Amniotic stem cell (primary cell): Measurements from ENCODE around the gene DYNLRB1.

ENCODE experiments used
- DNase-seq: peaks from one replicate; lab custom pipeline; 2025; lab: John Stamatoyannopoulos, UW

DYNLRB1 gene

DNA sequence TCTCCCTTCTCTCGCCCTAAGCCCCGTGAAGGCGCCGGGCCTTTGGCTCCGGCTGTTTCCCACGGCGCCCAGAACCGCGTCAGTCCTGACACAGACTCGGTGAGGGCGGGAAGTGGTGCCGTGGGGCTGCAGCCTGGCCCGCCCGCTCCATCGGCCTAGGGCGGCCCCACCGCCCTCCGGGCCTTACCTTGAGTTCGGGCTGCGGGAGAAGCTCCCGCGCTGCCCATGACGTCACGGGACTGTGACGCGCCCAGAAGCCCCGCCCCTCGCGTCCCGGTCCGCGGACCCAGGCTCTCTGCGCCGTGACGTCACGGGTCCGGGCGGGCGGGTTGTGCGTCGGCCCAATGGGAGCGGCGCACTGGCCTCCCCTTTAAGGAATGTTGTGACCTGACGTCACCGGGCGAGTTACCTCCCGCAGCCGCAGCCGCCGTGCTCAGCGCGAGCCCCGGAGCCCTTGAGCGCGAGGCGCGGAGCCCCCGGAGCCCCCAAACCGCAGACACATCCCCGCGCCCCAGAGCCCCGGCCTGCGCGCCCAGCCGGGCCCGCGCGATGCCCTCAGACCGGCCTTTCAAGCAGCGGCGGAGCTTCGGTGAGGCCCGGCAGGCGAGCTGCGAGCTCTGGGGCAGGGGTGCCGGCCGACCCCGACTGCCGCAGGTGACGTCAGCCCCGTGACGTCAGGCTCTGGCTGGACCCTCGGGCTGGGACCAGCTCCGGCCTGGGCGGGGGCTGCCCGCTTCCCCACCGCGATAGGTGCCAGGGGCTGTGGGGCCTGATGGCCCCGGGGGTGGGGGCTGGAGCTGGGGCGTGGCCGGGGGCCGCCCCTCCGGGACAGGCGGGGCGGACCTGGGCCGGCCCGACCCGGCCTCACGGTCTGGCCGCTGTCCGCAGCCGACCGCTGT is 42.3 kb downstream of the DYNLRB1 start, which contains the start of gene MAP1LC3A:
Gene MAP1LC3A (plus strand): TSS at position 399 of the 899 bp plus-strand sequence. CDS start 151 bp downstream, at position 550.
- DNase-seq, result peak; percentile 94

DNA sequence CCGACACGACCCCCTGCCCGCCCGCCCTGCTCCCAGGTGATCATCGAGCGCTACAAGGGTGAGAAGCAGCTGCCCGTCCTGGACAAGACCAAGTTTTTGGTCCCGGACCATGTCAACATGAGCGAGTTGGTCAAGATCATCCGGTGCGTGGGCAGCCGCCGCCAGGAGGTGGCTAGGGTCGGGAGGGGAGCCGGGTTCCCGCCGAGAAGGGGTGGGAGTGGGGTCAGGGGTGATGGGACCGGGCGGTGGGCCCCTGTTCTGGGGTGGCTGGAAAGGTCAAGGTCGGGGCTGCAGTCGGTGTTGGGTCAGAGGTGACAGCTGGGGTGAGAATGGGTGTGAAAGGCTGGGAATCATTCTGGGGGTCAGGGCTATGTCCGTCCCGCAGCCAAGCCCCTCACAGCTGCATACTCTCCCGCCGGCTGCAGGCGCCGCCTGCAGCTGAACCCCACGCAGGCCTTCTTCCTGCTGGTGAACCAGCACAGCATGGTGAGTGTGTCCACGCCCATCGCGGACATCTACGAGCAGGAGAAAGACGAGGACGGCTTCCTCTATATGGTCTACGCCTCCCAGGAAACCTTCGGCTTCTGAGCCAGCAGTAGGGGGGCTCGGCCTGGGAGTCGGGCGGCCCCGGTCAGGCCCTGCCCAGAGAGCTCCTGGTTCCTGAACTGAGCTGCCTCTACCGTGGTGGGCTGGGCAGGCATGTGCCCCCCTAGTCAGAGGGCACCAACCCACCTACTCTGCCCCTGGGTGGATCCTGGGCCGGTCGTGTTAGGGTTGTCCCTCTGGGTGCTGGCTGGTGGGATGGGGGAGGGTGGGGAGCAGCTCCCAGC is 43.3 kb downstream of the DYNLRB1 start:
- DNase-seq, result no peak

DNA sequence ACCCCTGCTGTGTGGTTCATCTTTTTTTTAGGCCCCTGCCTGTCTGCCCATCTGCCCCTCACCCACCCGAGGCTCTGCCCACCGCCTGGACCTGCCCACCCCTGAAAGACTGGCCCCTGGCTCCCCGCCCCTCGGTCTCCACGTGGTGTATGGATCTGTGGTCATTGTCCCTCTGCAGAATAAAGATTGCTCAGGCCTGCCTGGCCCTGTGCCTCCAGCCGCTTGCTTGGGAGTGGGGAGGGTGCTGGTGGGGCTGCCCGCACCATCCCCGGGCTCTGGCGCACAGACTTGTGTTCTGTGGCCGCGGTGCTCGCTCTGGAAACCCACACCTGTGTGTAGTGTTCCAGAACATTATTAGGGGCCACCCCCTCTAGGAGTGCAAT is 43.9 kb downstream of the DYNLRB1 start:
- DNase-seq, result no peak

DNA sequence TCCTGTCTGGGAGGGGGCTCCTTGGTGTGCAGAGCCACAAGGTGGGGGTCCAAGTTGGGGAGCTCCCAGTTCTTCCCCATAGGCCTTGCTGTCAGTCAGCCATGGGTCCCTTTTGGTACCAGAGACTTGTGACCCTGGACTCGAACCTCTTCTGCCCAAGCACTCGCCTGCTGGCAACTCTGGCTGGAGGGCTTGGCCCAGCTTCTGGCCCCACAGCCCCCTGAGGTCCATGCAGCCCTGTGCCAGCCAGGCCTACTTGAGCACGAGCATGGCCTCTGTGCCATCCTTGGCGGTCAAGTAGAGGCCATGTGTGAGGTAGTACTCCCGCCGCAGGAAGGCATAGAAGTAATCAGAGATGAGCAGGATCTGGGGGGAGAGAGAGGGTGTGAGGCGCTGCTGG is 44.4 kb downstream of the DYNLRB1 start:
- no peak for DNase-seq

DNA sequence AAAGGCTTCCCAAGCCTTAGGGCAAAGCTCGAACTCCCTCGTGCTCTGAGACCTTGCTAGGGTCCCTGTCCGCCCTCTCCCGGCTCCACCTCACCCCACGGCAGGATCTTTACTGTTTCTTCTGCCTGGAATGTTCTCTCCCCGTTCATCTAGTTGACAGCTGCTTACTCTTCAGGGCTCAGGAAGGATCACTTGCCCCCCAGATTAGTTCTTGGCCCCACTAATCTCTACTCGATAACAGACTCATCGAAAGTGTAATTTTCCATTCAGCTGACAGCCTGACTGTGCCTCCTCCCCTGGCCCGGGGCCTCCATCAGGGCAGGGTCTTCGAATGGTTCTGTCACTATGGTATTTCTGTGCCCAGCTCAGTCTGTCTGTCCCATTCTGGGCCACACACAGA is 45.4 kb downstream of the DYNLRB1 start:
- DNase-seq, result no peak

DNA sequence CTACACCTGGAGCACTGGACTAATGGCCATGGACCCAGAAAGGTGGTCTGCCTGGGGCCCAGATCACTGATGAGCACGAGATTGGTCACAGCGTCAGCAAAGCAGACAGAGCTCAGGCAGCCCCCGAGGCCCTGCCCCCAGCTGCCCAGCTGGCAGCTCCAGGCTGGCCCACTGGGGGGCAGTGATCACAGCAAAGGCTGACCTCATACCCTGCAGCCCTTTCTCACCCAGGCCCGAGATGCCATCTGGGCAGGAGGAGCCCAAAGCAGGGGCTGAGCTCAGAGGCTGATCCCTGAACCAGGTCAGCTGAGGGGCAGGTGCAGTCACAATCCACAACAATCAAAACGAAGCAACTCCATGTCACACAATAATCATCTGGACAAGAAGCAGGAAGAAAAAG is 46.4 kb downstream of the DYNLRB1 start:
- no peak for DNase-seq

DNA sequence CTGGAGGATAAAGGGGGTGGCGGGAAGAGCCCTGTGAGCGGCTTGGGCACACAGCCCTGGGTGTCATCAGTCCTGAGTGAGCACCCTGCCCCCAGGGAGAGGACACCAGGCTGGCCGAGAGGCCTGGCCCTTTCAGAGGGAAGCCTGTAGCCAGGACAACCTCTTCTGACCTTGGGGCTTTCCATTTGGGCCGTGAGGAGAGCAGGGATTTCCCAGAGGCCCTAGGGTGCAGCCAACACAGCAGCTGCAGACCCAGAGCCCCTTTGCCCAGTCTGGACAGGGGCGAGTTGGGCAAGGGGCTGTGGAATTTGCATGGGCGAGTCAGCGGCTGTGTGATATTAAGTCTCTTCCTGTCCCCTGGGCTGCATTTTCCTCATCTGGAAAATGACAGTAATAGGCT is 48.6 kb downstream of the DYNLRB1 start:
- DNase-seq, result no peak

DNA sequence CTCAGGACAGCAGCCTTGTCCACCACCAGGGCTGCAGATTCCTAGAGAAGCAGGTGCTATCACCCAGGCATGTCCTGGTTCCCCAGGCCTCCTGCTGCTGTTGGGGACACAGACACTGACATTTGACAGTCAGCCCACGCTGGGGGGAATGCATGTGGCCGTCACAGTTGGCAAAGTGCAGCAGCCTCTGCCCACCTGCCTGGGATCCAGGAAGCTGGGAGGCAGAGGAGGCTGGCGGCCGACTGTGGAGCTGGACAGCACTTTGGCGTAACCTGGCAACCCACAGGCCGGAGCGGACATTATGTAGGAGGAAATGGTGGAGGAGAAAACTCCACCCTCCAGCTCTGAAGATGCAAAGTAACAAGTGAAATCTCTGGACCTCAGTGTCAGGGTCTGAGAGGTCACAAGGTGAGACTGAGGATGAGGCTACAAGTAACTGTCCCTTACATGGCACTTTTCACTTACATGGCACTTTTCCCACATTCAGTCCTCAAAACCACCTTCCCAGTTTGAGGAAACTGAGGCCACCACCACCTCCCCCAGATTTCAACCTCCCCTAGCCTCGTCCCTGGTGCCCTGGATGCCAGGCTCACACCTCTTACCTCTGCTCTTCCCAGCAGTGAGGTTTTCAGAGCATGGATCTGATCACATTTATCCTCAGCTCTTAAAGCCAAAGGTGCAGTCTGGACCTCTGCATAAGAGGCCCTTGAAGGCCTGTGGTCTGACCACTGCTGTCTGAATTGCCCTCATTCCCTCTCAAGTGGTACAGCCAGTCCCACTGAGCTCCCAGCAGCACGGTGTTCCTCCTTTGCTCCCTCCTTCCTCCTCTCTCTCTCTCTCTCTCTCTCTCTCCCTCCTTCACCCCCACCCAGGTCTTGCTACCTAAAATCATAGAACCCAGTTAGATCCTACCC is 51.0 kb downstream of the DYNLRB1 start:
- DNase-seq, result no peak

DNA sequence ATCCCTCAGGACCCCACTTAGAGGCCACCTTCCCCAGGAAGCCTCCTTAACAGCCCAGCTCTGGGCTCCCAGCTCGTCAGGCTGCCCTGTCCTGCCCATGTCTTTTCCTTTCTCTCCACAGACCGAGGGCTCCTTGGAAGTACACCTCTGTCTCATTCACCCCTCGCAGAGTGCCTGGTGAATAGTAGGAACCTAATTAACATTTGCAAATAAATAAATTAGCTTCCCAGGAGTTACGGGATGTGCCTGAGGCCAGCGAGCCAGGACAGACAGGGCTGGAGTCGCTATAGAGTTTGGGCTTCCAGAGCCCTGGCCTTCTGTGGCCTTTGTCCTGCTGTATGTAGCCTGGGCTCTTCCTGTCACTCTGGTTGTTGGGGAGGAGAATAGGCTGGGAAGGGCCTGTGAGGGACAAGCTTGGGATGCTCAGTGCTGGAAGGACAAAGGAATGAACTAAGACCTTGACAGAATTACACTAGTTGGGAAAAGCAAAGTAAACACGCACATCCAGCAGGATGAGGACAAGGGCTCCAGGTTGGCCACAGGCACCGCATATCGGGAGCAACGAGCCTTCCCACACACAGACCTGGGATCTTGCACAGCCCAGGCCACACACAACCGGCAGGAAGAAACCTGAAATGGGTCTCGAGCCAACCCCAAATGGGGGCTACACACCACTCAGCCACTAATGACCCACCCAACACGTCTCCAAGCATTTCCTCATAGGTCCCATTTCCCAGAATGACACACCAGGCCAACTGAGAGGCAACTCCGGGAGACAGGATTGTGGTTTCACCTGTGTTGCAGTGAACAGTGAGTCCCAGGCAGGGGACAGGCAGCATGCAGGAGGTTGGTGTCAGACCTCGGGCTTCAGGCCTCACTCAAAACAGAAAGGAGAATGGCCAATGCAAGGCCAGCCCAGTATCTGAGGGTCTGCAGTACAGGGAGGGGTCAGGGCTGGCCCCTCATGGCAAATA is 52.0 kb downstream of the DYNLRB1 start:
- DNase-seq, result no peak

DNA sequence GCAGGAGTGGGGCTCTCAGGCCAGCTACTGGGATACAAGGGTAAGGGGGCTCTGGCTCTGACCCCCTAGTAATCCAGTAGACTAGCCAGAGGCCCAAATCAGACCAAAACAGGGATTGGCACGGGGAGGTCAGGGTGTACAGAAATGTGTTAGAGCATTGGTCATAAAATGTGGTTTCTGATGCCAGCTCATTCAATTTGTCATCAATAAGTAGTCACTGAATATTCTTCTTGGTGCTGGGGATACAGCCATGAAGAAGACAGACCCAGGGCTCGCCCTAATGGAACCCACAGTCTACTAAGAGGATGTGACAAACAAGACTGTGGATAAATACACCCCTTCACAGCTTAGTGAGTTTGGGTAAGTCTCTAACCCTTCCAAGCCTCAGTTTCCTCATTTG is 53.4 kb downstream of the DYNLRB1 start:
- no peak for DNase-seq

DNA sequence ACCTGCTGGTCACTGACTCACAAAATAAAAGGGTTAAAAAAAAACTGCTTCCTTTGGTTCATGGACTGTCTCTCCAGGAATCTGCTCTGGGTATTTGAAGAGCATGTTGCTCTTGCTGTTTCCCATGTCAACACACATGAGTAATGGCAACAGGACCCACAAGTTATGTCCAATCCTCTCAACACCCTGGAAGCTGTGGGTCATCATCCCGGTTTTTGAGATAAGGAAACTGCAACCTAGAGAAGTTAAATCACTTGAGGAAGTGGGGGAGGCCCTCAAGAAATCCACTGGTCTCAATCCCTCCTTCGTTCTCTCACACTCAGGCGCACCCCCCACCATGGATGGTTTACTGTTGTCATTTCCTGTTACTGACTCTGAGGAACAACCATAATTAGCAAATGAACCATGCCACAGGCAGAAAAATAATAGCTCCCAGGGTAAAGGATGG is 54.7 kb downstream of the DYNLRB1 start:
- DNase-seq, result peak; percentile 25

DNA sequence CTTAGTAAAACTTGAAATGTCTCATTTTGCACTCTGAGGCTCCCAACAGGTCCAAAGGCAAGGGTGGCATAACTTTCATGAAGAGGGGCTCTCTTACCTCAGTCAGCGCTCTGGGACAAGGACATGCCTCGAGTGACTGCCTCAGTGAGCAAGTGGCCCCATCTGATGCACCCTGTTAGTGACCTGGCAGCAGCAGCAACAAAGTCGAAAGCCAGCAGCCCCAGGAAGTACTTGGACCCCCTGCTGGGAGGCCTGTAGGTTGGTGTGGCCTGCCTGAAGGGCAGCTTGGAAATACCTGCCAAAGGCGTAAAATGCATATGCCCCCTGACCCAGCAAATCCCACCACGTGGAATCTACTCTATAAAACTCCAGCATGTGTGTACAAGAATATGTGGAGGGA is 55.5 kb downstream of the DYNLRB1 start:
- no peak for DNase-seq

DNA sequence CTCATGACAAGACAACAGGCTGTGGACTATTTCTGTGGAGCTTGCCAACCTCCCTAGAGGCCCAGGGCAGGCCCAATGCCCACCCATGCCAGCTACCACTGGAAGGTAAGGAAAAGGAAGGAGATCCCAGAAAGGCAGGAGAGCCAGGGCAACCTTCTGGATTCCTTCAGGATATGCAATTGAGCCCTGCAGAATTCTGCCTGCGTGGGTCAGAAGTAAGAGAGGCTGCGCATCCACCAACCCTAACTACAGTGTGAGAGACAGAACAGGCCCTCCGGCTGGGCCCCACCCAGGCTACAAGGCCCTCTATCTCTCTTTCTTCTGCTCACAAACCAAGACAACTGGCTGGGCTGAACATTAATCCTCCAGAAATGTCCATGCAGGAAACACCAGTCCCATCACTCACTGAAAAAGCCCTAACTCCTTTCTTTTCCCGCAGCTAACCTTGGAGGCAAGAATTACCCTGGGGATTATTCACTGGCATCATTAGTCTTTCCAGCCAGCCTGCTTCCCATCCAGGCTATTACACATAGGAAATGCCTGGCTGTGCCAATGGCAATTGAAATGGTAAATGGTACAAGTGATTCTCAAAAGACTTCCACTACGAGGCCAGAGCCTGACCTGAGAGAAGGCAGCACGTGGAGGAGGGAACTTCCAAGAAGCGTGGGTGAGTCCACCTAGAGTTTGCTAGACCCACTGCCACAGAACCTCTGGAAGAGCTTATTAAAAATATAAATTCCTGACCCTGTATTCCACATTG is 57.5 kb downstream of the DYNLRB1 start:
- no peak for DNase-seq

DNA sequence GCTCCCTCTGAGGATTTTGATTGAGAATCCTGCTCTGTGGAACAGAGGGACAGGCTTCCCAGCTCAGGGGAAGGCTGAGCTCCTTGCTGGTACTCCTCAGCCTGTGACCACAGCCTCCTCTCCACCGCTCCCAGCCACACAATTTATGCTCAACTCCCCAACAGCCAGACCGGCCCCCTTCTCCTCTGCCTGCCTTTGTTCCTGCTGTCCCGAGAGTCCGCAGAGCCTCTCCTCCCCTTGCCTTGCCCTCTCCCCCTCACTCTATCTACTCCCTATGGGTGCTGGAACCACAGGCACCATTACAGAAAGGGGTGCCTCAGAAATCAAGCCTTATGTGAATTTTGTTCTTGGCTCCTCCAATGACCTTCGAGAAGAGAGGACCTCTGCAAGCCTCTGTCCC is 58.2 kb downstream of the DYNLRB1 start:
- DNase-seq, result no peak

DNA sequence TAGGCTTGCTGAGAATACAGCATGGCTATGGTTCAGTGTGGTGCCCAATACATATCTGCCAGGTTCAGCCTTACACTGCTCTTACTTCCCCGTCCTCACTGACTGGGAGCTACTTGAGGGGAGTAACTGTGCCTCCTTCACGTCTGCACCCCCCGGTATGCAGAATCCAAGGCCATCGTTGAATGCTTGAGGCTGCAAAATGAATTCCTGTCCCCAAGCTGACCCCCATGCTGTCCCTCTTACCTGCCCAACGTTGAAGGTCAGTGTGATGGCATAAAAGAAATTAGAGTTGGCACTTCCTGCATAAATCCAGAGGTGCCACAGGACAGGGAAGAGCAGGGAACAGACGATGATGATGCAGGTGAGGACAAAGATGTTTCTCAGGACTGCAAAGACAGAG is 58.6 kb downstream of the DYNLRB1 start:
- DNase-seq, result no peak

DNA sequence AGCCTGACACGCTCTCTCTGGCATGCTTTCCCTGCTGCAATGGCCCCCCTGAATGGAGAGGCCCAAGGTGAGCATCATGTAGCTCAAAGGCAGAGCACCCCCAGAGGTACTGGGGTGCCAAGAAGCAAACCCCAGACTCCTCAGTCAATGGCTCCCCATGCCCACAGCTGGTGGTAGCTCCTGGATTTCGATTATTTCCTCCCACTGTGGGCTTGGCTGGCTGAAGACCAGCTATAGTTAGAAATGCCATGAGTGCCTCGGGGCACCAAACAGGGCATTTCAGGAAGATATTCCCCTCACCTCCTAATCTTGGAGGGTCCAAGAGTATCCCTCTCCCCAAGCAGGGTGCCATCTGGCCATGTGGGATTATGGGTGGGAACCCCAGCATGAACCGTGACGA is 59.0 kb downstream of the DYNLRB1 start:
- DNase-seq, result no peak

DNA sequence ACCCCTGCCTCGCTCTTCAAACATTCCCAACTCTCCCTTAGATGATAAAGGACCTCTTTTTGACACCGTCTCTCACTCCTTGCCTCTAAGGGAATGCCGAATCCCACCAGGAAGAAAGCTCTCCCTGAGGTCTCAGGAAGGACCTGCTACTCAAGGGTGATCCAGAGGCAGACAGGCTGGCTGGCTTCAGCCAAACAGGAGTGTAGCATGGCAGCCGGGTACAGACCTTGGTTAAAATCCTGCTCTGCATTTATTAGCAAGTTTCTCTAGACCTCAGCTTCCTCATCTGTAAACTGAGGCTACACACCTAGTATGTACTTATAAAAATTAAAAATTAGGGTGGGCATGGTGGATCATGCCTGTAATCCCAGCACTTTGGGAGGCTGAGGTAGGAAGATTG is 59.5 kb downstream of the DYNLRB1 start:
- DNase-seq, result no peak

DNA sequence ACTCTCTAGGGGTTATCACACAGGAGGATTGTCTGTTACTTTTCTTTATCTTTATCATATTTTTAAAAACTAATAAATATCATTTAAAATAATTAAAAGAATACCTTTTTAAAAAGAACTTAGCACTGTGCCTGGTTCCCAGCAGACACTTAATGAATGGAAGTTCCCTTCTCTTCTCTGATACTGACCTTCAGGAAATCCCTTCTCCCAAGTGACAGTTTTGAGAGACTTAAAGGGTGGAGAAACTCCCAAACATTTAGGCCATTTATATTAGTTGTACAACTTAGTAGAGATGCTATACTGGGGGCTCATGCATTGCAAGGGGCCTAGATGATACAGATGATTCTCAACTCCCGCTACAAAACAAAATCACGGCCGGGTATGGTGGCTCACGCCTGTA is 60.8 kb downstream of the DYNLRB1 start:
- DNase-seq, result no peak

DNA sequence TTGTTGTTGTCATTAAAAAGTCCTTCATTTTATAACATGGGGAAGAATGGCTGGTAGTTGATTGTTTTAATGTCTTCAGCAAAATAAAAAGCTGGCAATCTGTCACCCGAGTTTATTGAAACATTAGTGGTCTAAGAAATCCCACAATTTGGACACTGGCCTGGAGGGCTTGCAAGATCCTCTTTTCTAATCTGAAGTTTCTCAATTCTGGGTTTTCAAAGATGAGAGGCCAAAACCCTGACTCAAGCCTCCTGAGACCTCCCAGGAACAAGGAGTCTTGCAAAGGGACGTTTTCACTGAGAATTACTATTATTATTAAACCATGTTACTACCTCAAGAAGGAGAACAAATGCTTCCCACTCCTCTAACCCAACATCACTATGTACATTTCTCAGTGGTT is 61.8 kb downstream of the DYNLRB1 start:
- DNase-seq, result no peak

DNA sequence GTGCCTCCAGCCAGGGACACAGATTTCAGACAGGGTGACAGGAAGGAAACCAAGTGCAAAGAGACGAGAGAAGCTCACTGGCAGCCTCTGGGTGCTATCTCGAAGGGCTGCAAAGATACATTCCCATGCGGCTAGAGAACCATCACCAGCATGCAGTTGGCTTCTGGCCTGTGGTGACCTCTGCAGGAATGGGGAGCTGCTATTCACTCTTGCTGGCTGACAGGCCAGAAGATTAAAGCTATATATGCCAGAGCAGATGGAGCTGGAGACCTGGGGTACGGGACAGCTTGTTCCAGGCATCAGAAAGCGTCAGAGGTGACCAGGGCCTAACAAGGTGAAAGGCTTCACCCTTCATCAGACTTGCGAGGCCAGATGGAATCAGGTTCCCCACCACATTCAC is 62.3 kb downstream of the DYNLRB1 start:
- no peak for DNase-seq
